WTC11 (cell line): Measurements from ENCODE around the gene ATP11A. TPM values are rescaled to one million over a fixed set of nuclear protein-coding genes. Genes with fewer than 3 reads are reported as not detected.

Source experiments
- ATAC-seq: fragments of 200-7000 bp; cut with Tn5 transposase; 2 replicates; pipeline ENCODE4 v1.10.0; 2021; ENCODE audit warnings: mild to moderate bottlenecking, moderate library complexity
- CTCF ChIA-PET: fragments of 300-600 bp; sonication (Branson Sonifier 250); formaldehyde crosslinking; loops from one replicate; lab custom pipeline; 2021; ENCODE audit warnings: antibody characterized with exemption; lab: Charles Lee
- POLR2A ChIA-PET: fragments of 350-600 bp; sonication (Branson Sonifier 250); formaldehyde crosslinking; loops from one replicate; lab custom pipeline; 2021; ENCODE audit warnings: antibody characterized with exemption; lab: Charles Lee
- DNase-seq: peaks from one replicate; pipeline ENCODE4 v3.0.0; 2021; ENCODE audit warnings: low spot score
- H3K27ac Mint-ChIP-seq: 2 replicates; pipeline ENCODE4 v1.8.0; 2021; ENCODE audit warnings: mixed read lengths
- H3K27me3 Mint-ChIP-seq: 2 replicates; pipeline ENCODE4 v1.8.0; 2021; ENCODE audit warnings: low read depth, mild to moderate bottlenecking, moderate library complexity, mixed read lengths
- H3K36me3 Mint-ChIP-seq: 2 replicates; pipeline ENCODE4 v1.8.0; 2021; ENCODE audit warnings: mixed read lengths
- H3K4me1 Mint-ChIP-seq: 2 replicates; pipeline ENCODE4 v1.8.0; 2022; ENCODE audit warnings: mixed read lengths
- H3K4me3 Mint-ChIP-seq: 2 replicates; pipeline ENCODE4 v1.8.0; 2021; ENCODE audit warnings: mild to moderate bottlenecking, moderate library complexity, mixed read lengths
- H3K9me3 Mint-ChIP-seq: 2 replicates; pipeline ENCODE4 v1.8.0; 2021; ENCODE audit warnings: mixed read lengths
- ATF2 ChIP-seq: sonication (generic); formaldehyde crosslinking; IDR thresholded peaks from 2 replicates; pipeline ENCODE4 v1.8.1; 2022; ENCODE audit warnings: low read depth, missing genetic modification reagents, borderline replicate concordance
- CTCF ChIP-seq: fragments of 200-600 bp; IDR thresholded peaks from 2 replicates; pipeline ENCODE4 v1.8.0; 2022; ENCODE audit warnings: antibody characterized with exemption
- ELF4 ChIP-seq: sonication (generic); formaldehyde crosslinking; IDR thresholded peaks from 2 replicates; pipeline ENCODE4 v1.8.1; 2022; ENCODE audit warnings: low read depth, mild to moderate bottlenecking, moderate library complexity, missing genetic modification reagents
- ERG ChIP-seq: fragments of 250-450 bp; sonication (Bioruptor Pico); IDR thresholded peaks from 2 replicates; pipeline ENCODE4 v1.8.0; 2021; ENCODE audit warnings: mild to moderate bottlenecking
- FOXJ3 ChIP-seq: sonication (generic); formaldehyde crosslinking; IDR thresholded peaks from 2 replicates; pipeline ENCODE4 v1.9.0; 2021; ENCODE audit warnings: missing genetic modification reagents, mild to moderate bottlenecking, borderline replicate concordance
- GTF2I ChIP-seq: fragments of 250-450 bp; sonication (Bioruptor Pico); conservative IDR thresholded peaks from 2 replicates; pipeline ENCODE4 v1.4.0; 2021; ENCODE audit warnings: mild to moderate bottlenecking
- HMGA2 ChIP-seq: fragments of 250-450 bp; sonication (Bioruptor Pico); IDR thresholded peaks from 2 replicates; pipeline ENCODE4 v1.4.0; 2021; ENCODE audit warnings: mild to moderate bottlenecking, moderate library complexity
- JAZF1 ChIP-seq: fragments of 250-450 bp; sonication (Bioruptor Pico); IDR thresholded peaks from 2 replicates; pipeline ENCODE4 v1.9.0; 2021; ENCODE audit warnings: moderate library complexity, mild to moderate bottlenecking, inconsistent platforms
- NFATC4 ChIP-seq: fragments of 250-450 bp; sonication (Bioruptor Pico); IDR thresholded peaks from 2 replicates; pipeline ENCODE4 v1.9.0; 2021; ENCODE audit warnings: mild to moderate bottlenecking
- NR2C2 ChIP-seq: sonication (generic); formaldehyde crosslinking; IDR thresholded peaks from 2 replicates; pipeline ENCODE4 v1.8.0; 2022; ENCODE audit warnings: mild to moderate bottlenecking, missing genetic modification reagents
- TEAD1 ChIP-seq: sonication (generic); formaldehyde crosslinking; IDR thresholded peaks from 2 replicates; pipeline ENCODE4 v1.8.0; 2022; ENCODE audit warnings: mild to moderate bottlenecking, missing genetic modification reagents
- ZNF317 ChIP-seq: sonication (generic); formaldehyde crosslinking; IDR thresholded peaks from 2 replicates; pipeline ENCODE4 v1.8.1; 2023; ENCODE audit warnings: low read depth, mild to moderate bottlenecking, moderate library complexity, missing genetic modification reagents, borderline replicate concordance
- ZNF416 ChIP-seq: fragments of 250-450 bp; sonication (Bioruptor Pico); IDR thresholded peaks from 2 replicates; pipeline ENCODE4 v1.9.0; 2021; ENCODE audit warnings: mild to moderate bottlenecking, inconsistent platforms
- ZNF423 ChIP-seq: fragments of 250-450 bp; sonication (Bioruptor Pico); IDR thresholded peaks from 2 replicates; pipeline ENCODE4 v2.1.2; 2022; ENCODE audit warnings: mild to moderate bottlenecking, moderate library complexity
- total RNA-seq: library from RNA; stranded (reverse); gene quantifications from 3 replicates; pipeline ENCODE4 v1.2.3, GENCODE V29; 2021
- TF ChIP-seq, protein P1 (sequence below): sonication (generic); formaldehyde crosslinking; IDR thresholded peaks from 2 replicates; pipeline ENCODE4 v1.8.0; 2022; ENCODE audit warnings: mild to moderate bottlenecking, missing genetic modification reagents
- TF ChIP-seq, protein P2 (sequence below): sonication (generic); formaldehyde crosslinking; conservative IDR thresholded peaks from 2 replicates; pipeline ENCODE4 v1.8.1; 2022; ENCODE audit warnings: mild to moderate bottlenecking, missing genetic modification reagents
- TF ChIP-seq, protein P3 (sequence below): sonication (generic); formaldehyde crosslinking; IDR thresholded peaks from 2 replicates; pipeline ENCODE4 v1.8.0; 2022; ENCODE audit warnings: mild to moderate bottlenecking, missing genetic modification reagents
- TF ChIP-seq, protein P4 (sequence below): sonication (generic); formaldehyde crosslinking; IDR thresholded peaks from 2 replicates; pipeline ENCODE4 v1.8.1; 2022; ENCODE audit warnings: low read depth, mild to moderate bottlenecking, moderate library complexity, missing genetic modification reagents, borderline replicate concordance

The ATP11A gene
- total RNA-seq, 1 experiment from 2014 or later = 100 TPM

GRCh38 chr13:112888238-112889111, 198.6 kb downstream of the ATP11A start (continued):
- no peak for TF ChIP-seq NFATC4

DNA sequence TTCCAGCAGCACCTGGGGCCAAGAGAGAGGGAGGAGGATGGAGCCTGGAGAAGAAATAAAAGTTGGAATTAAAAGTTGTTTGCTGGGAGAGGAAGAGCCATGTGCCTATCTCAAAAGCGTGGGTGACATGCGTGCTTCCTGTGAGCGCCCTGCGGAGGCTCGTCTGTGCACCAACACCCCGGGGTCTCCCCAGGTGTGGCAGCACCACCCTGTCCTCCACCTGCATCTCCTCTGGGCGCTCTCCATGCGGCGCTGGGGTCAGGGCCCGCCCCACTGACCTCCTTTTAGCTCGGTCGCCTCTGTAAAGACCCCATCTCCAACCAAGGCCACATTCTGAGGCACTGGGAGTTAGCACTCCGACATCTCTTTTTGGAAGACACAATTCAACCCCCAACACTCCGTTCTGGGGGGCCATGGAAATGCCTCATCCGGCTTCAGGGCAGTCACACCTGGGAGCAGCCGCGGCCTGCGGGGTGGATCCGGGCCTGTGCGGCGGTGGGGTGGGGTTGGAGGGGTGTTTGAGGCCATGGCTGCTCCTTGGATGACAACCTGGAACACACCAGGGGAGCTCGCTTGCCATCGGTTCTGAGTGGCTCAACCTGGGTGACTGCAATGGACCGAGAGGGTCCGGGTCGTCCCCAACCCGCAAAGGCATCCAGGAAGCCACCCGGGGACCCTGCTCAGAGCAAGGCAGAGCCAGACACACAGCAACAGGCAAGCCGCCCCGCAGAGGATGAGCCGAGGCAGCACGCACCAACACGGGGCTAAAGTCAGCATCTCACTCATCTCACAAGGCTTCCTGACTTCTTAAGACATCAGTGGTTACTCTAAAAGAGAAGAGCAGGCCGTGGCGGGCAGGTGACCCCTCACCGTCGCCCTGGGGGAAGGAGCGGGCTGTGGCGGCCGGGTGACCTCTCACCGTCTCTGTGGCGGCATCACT, 199.8 kb downstream of the ATP11A start:
- Mint-ChIP-seq H3K4me1 (peaks cover 45% of the 10 kb centered on the region), H3K27ac (no peak overlapping the region), H3K36me3 (peaks cover 7% of the 10 kb centered on the region; the same call in 1 of the 2 replicates), H3K9me3 (no peaks in the 10 kb centered on the region), H3K4me3 (no peak overlapping the region), H3K27me3 (peaks cover 40% of the 10 kb centered on the region)
- POLR2A ChIA-PET = no interaction called here
- ATAC-seq (no peak), DNase-seq (no peak)
- CTCF ChIA-PET = interaction anchor here (1.7 kb wide), 1 partner anchor 15 kb away, joined by 5 read pairs; no protein-coding TSS in a partner anchor
- no peak for TF ChIP-seq ATF2 (CRISPR knock-in tag)
- no peak for TF ChIP-seq NFATC4
- TF ChIP-seq, protein P1, sequence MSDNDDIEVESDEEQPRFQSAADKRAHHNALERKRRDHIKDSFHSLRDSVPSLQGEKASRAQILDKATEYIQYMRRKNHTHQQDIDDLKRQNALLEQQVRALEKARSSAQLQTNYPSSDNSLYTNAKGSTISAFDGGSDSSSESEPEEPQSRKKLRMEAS (CRISPR knock-in tag) = no peak
- no peak for TF ChIP-seq ZNF423

DNA sequence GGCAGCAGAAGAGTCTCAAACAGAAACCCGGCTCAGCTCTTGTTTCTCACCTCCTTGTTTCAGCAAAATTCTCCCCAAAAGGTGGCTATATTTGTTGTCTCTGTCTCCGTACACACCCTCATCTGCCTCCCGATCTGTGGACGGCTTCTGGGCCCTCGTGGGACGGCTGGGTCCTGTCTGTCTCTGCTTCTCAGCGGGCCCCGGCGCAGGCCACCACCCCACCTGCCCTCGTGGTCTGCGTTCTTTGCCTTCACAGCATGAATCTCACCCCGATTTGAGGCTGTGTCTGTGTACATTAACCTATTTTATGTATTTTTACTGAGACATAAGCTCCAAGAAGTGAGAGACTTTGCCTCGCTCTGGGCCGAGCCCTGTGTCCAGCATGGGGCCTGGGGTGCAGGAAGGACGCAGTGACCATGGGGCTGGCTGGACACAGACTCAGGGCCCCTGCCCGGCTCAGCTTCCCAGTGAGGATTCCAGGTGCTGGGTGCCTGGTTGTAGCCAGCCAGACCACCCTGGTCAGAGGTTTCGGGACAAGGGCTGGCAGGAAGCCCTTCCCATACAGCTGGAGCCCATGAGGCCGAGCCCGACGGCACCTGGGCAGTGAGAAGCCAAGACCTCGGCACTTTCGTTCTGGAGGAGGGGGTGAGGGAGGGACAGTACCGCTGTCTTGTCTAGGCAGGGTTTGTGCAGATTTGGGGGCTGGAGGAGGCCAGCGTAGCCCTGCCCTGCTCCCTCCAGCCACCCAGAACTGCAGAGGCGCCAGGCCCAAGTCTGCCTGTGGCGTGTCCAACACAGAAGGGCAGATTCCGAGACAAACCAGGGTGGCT, 200.7 kb downstream of the ATP11A start:
- peaks cover 40% of the 10 kb centered on the region for H3K27me3 Mint-ChIP-seq
- TF ChIP-seq, protein P2, sequence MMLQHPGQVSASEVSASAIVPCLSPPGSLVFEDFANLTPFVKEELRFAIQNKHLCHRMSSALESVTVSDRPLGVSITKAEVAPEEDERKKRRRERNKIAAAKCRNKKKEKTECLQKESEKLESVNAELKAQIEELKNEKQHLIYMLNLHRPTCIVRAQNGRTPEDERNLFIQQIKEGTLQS (CRISPR knock-in tag) = no peak
- TF ChIP-seq ELF4 (CRISPR knock-in tag) (no peak), HMGA2 (CRISPR knock-in tag) (no peak), NR2C2 (CRISPR knock-in tag) (no peak), ERG (CRISPR knock-in tag) (no peak), JAZF1 (CRISPR knock-in tag) (no peak), FOXJ3 (no peak), CTCF (no peak), ZNF317 (CRISPR knock-in tag) (no peak), GTF2I (CRISPR knock-in tag) (no peak), ZNF416 (no peak), ATF2 (CRISPR knock-in tag) (no peak), TEAD1 (no peak)
- TF ChIP-seq, protein P3, sequence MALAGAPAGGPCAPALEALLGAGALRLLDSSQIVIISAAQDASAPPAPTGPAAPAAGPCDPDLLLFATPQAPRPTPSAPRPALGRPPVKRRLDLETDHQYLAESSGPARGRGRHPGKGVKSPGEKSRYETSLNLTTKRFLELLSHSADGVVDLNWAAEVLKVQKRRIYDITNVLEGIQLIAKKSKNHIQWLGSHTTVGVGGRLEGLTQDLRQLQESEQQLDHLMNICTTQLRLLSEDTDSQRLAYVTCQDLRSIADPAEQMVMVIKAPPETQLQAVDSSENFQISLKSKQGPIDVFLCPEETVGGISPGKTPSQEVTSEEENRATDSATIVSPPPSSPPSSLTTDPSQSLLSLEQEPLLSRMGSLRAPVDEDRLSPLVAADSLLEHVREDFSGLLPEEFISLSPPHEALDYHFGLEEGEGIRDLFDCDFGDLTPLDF = no peak
- TF ChIP-seq, protein P4, sequence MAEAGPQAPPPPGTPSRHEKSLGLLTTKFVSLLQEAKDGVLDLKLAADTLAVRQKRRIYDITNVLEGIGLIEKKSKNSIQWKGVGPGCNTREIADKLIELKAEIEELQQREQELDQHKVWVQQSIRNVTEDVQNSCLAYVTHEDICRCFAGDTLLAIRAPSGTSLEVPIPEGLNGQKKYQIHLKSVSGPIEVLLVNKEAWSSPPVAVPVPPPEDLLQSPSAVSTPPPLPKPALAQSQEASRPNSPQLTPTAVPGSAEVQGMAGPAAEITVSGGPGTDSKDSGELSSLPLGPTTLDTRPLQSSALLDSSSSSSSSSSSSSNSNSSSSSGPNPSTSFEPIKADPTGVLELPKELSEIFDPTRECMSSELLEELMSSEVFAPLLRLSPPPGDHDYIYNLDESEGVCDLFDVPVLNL (CRISPR knock-in tag) = no peak

More for the DNA sequence above, 200.7 kb downstream of the ATP11A start:
- Mint-ChIP-seq H3K27ac (no peak overlapping the region), H3K4me1 (peaks cover 43% of the 10 kb centered on the region), H3K4me3 (no peak overlapping the region), H3K9me3 (no peaks in the 10 kb centered on the region), H3K36me3 (no peaks in the 10 kb centered on the region; the same call in 1 of the 2 replicates)
- ChIA-PET POLR2A (no interaction called here), CTCF (interaction anchor here (0.8 to 1.7 kb wide), 3 partner anchors 12 to 41 kb away, joined by 3 to 5 read pairs (median 5); no protein-coding TSS in a partner anchor)
- ATAC-seq (no peak), DNase-seq (no peak)
